GM18519 (cell line): ENCODE results near the gene TENM3.

Source experiments
- ATAC-seq: cut with Tn5 transposase; IDR thresholded peaks from one replicate; pipeline ENCODE4 v1.9.1; 2021; ENCODE audit warnings: mild to moderate bottlenecking, moderate library complexity; ENCODE audit not compliant: unreplicated experiment, low FRiP score

Gene TENM3

DNA sequence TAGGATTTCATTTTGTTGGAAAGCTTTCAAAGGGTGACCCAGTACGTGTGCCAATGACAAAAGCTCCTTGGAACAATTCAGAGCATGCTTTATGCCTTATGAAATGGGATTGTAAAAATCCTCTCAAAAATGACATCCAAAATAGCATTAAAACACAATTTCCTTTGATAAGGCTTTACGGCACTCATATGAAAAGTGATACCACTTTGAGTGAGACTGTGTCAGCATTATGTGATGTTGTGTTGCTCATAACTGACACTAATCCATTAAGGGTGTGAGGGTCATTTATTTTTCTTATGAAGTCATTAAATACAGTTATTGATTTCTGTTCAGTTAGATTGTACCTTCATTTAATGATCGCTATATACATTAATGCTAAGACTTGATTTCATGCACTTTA, 250.2 kb downstream of the TENM3 start:
- no peak for ATAC-seq

DNA sequence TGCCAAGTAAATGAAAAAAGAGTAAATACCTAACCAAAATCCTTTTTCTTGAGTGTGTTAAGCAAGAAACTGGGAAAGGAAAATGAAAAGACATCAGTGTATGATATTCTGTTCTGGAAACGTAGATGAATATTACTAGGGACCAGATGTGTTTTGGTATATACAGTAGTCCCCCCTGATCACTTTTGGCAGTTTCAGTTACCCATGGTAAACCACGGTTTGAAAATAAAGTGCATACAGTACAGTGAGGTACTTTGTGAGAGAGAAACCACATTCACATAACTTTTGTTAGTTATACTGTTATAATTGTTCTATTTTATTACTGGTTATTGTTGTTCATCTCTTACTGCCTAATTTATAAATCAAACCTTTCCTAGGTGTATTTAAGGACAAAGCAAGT, 250.9 kb downstream of the TENM3 start:
- no peak for ATAC-seq

DNA sequence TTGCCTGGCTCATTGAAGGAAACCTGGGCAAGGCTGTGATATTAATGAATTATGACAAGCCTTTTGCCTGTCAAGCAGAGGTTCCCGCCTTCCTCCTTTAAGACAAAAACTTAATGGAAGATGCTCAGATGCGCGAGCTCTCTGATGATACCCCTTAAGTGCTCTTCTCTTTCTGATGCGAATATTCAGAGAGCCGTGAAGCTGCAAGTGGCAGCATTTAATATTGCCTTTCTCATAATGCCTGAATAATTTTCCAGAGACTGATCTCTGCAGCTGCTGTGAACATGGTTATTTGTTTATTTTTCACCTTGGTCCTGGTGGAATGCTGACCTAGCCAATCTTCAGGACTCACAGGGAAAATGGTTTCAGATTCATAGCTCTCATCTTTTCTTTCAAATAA, 251.8 kb downstream of the TENM3 start:
- no peak for ATAC-seq

DNA sequence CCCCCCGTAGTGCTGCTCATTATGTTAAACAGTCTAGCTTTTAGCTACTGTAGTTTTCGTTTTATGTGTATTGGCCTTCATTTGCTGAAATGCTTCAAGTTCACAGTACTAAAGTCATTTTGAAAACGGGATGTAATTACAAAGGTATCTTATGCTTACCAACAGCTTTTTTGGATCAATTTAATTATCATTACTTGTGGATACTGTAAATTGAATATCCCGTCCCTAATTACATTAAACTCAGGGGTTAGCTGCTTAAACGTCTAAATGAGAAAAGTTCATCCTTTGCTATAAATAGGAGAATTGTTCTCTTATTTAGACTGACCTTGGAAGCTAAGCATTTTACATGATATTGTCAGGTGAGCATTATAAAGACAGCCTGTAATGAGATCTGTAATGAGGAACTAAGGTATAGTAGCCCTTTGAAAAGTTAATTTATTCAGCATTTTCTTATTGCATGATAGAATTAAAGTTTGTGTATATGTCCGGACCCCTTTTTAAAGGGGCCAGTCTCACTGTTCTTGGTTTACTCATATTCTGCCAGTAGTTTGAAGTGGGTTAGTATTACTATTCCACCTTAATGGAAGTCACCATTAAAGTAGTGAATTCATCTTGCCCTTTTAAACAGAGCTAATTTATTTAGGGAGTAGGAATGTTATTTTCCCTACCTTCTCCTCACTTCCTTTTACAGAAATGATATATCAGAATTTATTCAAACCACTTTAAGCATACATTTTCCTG, 252.6 kb downstream of the TENM3 start:
- no peak for ATAC-seq

DNA sequence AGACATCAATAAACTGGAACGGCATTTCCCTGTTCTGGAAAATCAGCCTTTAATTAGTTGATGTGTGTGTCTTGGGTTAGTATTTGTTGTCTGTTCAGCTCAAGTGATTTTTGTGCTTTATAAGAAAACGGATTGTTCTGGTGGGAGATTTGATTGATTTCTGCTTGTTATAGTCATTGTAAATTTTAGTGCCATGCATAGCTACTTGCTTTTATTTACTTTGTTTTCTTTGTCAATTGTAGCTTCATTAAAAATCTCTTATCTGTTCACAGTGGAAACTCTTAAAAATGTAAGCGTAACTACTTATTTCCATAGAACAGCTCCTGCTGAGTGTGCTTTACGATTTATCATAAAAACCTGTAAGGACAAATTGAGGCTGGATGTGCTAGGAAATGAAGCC, 253.2 kb downstream of the TENM3 start:
- ATAC-seq = no peak

DNA sequence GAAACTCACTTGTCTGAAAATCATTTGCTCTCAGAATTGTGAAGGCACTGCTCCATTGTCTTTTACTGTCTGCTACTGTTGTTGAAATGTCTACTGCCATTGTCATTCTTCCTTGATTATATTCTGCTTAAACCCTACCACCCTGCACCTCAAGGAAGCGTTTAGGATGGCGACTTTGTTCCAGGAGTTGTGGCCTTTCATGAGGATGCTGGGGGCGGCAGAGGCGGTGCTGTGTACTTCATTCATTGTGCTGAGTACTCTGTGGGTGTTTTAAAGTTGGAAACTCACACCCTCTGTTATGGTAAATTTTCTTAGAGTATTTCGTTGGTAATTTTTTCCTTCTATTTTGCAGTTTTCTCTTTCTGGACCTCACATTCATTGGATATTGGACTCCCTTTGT, 258.9 kb downstream of the TENM3 start:
- ATAC-seq = no peak

DNA sequence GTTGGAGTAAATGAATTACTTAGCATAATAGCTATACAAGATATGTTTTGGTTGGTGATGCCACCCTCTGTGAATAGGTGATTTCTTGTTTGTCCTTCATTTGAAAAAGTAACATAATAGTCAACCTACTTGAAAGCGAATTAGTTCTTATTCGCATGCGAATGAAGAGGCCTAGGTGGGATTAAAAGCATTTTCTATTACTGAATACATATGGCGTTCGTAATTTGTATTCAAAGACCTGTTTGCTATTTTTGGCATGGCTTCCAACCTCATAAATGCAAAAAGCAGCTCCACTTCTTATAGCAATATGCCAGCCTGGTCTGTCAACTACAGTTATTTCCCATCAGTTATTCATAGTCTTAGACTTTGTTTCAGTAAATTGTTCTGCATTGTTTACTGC, 261.3 kb downstream of the TENM3 start:
- no peak for ATAC-seq

DNA sequence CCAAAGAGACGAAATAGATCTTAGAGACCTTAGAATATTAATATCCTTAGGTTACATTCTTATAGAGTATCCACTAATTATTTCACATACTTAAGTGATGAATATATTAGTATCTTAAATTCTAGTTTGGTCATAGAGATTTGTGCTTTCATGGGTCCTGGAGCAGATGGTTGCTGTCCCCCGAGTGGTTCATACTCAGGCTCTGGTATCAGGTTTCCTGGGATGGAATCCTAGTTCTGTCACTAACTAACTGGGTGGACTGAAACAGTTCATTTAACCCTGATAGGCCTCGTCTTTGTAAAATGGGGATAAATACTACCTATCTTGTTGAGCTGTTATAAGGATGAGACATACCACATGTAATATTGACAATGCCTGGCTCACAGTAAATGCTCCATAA, 264.6 kb downstream of the TENM3 start:
- ATAC-seq = no peak

DNA sequence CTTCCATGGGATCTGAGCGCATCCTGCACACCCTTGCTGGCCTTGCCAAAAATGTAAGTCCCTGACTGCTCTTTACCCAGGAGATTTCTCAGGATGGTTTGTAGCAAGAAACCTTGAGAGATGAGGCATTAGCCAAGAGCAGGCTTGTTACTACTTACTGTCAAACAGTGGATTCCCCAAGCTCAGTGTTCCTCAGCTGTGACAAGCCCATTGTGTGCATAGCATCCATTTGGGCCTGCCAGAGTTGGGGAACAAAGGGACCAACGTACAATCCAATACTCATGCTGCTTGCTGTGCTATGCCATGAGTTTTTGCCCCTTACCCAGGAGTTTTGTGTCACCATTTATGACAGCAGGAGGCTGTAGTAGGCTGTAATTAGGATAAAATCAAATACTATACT, 267.6 kb downstream of the TENM3 start:
- no peak for ATAC-seq

DNA sequence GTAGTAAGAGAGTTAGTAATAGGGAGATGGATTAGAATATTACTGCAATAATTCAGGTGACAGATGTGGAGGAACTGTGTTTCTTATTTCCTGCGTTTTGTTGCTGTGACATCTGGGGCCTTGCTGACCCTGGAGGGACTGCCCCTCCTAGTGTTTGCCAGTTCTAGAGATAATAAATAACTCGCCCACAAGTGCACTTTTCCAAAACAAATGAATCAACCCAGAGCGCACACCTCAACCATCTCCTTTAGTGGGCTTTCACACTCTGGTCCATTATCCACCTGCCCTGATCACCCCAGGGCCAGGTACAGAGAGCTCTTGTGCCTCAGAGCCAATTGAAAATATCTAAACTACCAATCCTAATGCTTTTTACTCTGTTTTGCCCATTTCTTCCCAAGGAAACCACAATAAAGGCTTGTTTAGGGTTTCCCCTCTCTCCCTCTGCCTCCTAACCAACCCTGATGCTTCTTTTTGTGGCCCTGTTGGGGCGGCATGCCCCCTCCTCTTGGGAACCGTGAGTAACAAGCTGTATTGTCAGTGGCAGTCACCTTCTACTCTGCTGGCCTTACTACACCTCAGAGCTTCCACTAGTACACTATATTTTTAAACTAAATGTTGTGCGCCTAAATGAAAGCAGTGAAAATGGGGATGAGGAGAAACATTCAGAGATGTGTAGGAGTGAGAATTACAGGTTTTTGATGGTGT, 270.5 kb downstream of the TENM3 start:
- no peak for ATAC-seq

DNA sequence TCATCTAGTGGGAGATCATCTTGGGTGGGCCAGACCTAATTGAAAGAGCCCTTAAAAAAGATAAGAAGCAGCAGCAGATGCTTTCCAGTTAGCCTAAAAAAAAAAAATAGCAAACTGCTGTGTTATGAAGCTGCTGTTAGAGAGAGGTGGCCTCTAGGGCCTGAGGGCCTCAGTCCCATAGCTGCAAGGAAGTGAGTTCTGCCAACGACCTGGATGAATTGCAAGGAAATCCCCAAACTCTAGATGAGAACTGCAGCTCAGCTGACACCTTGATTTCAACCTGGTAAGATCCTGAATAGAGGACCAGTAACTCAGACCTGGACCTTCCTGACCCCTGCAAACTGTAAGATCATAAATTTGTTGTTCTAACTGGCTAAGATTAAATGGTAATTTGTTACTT, 275.2 kb downstream of the TENM3 start:
- no peak for ATAC-seq

DNA sequence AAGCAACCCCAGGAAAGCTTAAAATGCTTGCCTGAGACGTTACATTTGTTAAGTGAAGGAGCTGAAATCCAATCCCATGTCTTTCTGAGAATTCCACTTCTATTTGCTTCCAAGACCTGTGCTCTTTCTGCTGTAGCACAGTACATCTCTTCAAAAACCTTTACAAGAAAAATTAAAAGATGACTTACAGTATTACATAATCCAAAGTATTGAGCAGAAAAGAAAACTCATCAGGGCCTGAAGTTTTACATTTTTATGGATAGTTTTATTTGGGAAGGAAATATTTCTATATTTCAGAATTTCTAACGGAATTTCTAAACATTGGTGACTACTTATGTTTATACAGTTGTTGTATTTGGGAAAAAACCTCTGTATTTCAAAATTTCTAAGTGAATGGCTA, 276.3 kb downstream of the TENM3 start:
- no peak for ATAC-seq

DNA sequence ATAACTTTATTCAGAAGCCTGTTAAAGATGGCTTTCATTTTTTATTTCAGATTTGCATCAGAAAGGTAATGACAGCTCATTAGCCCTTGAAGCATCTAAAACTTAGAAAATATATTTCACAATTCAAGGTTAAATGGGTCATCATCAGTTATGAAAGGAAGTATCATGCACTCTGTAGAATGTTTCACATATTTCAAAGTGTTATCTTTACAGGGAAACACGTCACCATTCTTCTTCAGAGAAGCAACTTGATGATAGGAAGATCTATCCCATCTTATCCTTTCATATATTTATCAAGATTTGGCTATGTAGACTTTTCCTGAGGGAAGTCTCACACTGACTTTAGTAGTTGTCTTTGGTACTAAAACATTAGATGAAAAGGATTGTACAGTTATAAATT, 277.8 kb downstream of the TENM3 start:
- no peak for ATAC-seq

DNA sequence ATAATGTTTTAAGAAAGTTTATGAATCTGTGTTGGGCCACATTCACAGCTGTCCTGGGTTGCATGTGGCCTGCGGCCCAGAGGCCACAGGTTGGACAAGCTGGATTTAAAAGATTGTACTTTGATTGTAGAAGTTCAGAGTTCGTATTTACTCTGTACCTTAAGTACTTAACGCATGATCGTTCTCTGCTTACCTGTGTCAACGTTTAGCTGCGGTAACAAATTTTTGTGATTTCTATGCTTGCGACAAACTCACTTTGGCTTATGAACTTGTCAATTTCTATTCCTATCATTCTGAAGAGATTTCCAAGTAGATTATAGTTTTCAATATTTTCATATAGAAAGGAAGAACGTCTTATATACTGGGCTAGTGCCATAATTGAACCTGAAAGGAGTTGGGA, 285.6 kb downstream of the TENM3 start:
- no peak for ATAC-seq

DNA sequence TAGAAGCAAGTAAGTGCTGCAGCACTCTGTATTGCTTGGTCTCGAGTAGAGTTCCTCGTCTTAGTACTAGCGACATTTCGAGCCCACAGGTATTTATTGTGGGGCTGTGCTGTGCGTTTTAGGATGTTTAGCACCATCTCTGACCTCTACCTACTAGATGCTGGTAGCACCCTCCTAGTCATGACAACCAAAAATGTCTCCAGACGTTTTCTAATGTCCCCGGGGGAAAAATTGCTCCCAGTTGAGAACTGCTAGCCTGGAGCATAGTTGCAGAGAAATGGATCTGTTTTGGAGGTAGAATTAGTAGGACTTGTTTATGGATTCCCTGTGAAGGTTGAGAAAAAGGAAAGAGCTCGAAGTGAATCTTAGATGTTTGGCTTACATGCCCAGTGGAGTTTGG, 287.2 kb downstream of the TENM3 start:
- ATAC-seq = no peak

DNA sequence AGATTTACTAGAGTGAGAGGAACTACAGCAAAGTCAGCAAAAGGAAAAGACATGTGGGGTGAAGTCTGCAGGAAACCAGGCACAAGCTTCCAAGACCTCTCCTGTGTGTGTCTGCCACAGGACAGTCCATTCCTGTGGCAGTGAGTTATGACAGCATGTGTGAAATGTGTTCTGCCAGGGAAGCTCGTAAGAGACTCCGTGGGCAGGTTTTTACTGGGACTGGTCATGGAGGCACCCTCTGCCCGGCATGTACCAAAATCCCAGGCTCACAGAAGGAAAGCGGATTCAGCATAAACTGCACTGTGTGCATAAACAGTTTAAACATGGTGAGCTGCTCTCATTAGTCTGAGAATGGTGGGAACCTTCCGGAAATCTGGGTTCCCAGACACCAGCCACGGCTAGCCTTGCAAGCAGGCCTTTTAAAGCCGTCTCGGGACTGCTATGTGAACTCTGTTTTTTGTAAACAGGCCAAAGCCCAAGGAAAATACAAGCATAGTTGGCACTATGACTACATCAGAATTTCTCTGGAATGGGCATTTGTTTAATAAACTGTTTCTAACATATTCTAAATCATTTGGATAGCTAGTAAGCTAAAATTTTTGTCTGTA, 288.5 kb downstream of the TENM3 start:
- no peak for ATAC-seq

DNA sequence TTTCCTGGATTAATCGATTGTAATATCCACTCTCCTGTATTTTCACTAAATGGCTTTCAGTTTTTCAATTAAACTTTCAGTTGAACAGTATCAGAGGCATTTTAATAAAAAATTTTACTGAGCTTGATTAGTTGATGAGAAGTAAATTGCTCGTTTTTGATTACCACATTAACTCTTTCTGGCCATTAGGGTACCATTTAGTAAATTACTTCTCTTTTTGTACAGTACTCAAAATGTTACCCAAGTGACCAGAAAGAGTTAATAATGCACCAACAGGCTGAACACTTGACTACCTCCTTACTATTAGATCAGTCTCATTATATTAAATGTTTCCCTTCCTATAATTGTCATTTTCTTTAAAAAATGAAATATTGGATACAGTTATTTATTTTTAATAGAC, 289.2 kb downstream of the TENM3 start:
- no peak for ATAC-seq

DNA sequence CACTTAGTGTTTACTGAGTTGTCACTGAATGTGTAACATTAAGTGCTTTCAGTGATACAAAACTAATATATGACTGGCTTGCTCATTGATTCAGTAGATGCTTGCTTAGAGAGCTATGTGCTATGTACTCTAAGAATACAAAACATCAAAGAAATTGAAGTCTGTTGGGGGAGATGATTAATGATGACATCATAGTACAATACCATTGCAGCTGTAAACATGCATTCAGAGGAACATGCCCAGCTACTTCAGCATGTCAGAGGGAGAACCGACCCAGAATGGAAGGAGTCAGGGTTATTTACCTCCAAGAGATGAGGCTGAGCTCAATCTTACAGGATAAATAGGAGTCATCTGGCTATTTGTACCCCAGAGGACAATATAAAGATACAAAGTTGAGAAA, 290.8 kb downstream of the TENM3 start:
- ATAC-seq = no peak

DNA sequence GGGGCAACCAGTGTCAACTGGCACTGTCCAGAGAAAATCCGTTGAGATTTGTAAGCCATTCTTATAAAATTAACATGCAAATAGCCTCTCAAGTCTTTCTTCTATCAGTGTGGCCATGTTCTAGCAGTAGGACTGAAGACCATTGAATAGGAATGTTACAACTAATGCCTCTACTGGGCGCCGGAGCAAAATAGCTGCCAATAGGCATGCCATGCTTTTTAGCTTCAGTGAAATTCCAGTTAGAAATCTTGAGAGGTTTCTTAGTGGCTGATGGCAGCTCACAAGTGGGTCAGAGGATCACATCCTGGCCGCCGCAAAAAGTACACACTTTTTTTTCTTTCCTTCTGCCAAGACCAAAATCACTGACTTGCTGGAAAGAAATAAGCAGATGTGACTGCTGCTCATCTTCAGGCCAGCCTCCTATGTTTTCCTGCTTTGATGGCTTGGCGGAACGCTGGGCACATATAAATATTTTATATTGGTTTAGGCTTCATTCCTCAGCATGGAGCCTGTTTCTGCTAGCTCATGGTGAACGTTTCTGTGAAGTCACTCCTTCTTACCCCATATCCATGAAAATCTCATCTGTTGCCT, 293.1 kb downstream of the TENM3 start:
- no peak for ATAC-seq

DNA sequence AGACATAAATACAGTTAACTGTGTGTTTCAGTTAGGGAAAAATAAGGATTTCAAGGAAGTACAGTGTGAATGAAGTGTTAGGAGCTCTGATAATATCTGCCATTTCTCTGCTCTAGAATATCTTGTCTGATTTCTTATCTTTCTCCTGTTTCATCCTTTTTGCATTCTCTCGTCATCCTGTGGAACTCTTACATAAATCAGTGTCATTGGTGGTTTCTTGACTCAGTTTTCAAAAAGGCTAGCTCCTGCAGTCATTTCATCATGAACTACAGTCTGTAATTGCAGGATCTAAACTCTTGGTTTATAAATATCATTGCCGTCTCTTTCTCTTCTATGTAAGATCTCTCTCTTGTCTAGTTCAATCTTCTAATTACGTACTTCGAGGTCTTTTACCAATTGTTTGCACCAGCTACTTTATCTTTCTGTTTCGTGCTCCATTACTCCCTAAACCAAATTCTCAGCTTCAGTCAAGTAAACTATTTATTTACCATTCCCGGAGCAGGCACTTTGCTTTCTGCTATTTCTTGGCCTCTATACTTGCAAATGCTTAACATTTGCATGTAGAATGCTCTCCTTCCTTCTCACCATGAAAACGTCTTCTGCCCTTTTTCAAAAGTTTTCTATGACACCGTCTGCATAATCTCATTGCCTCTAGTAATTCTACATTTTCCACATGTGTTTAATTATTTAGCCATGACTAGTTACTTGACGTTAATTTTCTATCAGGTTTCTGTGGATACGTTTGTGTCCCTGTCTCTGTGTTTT, 294.0 kb downstream of the TENM3 start:
- no peak for ATAC-seq

DNA sequence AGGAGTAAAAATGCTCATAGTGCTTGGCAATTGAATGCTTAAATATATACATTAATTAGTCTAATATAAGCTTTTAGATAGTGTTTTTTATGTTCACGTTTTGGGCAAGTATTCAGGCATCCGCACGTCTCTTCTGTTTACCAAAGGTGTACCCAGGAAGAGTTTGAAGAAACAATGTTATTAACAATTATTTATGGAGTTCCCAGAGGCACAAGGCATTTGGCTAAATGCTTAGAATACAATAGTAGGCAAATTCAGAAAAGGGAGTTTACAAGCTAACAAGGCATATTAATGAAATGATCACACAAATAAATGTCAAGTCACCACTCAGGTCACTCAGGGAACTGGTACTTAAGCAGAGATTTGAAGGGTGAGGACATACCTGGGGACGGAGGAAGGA, 294.8 kb downstream of the TENM3 start:
- no peak for ATAC-seq
